H9 (cell line): ENCODE data around the gene PCBP4. TPM values are rescaled to one million over a fixed set of nuclear protein-coding genes. Genes with fewer than 3 reads are reported as not detected.

Source experiments
- DNase-seq: peaks from one replicate; pipeline ENCODE4 v3.0.0-alpha.2; 2017
- H2AFZ ChIP-seq: one replicate; pipeline ENCODE4 v1.6.1; 2013; ENCODE audit warnings: mild to moderate bottlenecking, low read length, control low read depth, moderate library complexity
- H2AK5ac ChIP-seq: 2 replicates; pipeline ENCODE4 v1.6.1; 2013; ENCODE audit warnings: low read length, control low read depth, mixed read lengths; ENCODE audit not compliant: insufficient read length
- H2BK120ac ChIP-seq: one replicate; pipeline ENCODE4 v1.6.1; 2013; ENCODE audit warnings: low read depth, mild to moderate bottlenecking, low read length, control low read depth, inconsistent platforms; ENCODE audit not compliant: poor library complexity, severe bottlenecking
- H2BK12ac ChIP-seq: 2 replicates; pipeline ENCODE4 v1.6.1; 2013; ENCODE audit warnings: low read length, control low read depth, mixed read lengths, low read depth; ENCODE audit not compliant: insufficient read length
- H2BK15ac ChIP-seq: 2 replicates; pipeline ENCODE4 v1.6.1; 2013; ENCODE audit warnings: low read depth, low read length, control low read depth
- H2BK20ac ChIP-seq: one replicate; pipeline ENCODE4 v1.6.1; 2013; ENCODE audit warnings: low read depth, mild to moderate bottlenecking, low read length, control low read depth, inconsistent platforms; ENCODE audit not compliant: poor library complexity, severe bottlenecking
- H2BK5ac ChIP-seq: 2 replicates; pipeline ENCODE4 v1.6.1; 2013; ENCODE audit warnings: low read length, control low read depth, mixed read lengths; ENCODE audit not compliant: insufficient read length
- H3K14ac ChIP-seq: 2 replicates; pipeline ENCODE4 v1.6.1; 2013; ENCODE audit warnings: low read length, control low read depth; ENCODE audit not compliant: insufficient read depth
- H3K18ac ChIP-seq: 2 replicates; pipeline ENCODE4 v1.6.1; 2013; ENCODE audit warnings: low read depth, mild to moderate bottlenecking, mixed read lengths, low read length, control low read depth; ENCODE audit not compliant: insufficient read length
- H3K23ac ChIP-seq: 2 replicates; pipeline ENCODE4 v1.6.1; 2013; ENCODE audit warnings: low read length, control low read depth, mixed read lengths, low read depth; ENCODE audit not compliant: insufficient read length
- H3K23me2 ChIP-seq: 2 replicates; pipeline ENCODE4 v1.6.1; 2013; ENCODE audit warnings: low read depth, mild to moderate bottlenecking, mixed read lengths, low read length, control low read depth; ENCODE audit not compliant: insufficient read length, poor library complexity, severe bottlenecking
- H3K27ac ChIP-seq: 2 replicates; pipeline ENCODE4 v1.5.1; 2013; ENCODE audit warnings: low read length, control low read depth, mixed read lengths, low read depth; ENCODE audit not compliant: insufficient read length
- H3K27me3 ChIP-seq: 2 replicates; pipeline ENCODE4 v1.6.1; 2013; ENCODE audit warnings: low read length, control low read depth, inconsistent platforms; ENCODE audit not compliant: insufficient read depth
- H3K4ac ChIP-seq: 2 replicates; pipeline ENCODE4 v1.6.1; 2013; ENCODE audit warnings: low read depth, mild to moderate bottlenecking, control low read depth, inconsistent platforms, low read length, moderate library complexity
- H3K4me1 ChIP-seq: 2 replicates; pipeline ENCODE4 v1.6.1; 2013; ENCODE audit warnings: low read length, control low read depth, inconsistent platforms; ENCODE audit not compliant: insufficient read depth
- H3K4me2 ChIP-seq: 2 replicates; pipeline ENCODE4 v1.6.1; 2013; ENCODE audit warnings: low read length, control low read depth, mixed read lengths; ENCODE audit not compliant: insufficient read length, insufficient read depth
- H3K56ac ChIP-seq: 2 replicates; pipeline ENCODE4 v1.6.1; 2013; ENCODE audit warnings: low read depth, mild to moderate bottlenecking, mixed read lengths, low read length, control low read depth; ENCODE audit not compliant: insufficient read length
- H3K79me1 ChIP-seq: 2 replicates; pipeline ENCODE4 v1.6.1; 2013; ENCODE audit warnings: low read depth, mild to moderate bottlenecking, moderate library complexity, low read length, control low read depth, inconsistent platforms; ENCODE audit not compliant: insufficient read depth, poor library complexity, severe bottlenecking
- H3K79me2 ChIP-seq: 2 replicates; pipeline ENCODE4 v1.6.1; 2013; ENCODE audit warnings: low read length, control low read depth, inconsistent platforms; ENCODE audit not compliant: insufficient read depth
- H3K9ac ChIP-seq: 2 replicates; pipeline ENCODE4 v1.6.1; 2013; ENCODE audit warnings: low read length, control low read depth, mixed read lengths; ENCODE audit not compliant: insufficient read length; ENCODE audit errors: extremely low read depth
- H3K9me3 ChIP-seq: one replicate; pipeline ENCODE4 v1.6.1; 2013; ENCODE audit warnings: low read depth, low read length, inconsistent platforms; ENCODE audit not compliant: control insufficient read depth
- H3T11ph ChIP-seq: one replicate; pipeline ENCODE4 v1.6.1; 2013; ENCODE audit warnings: mild to moderate bottlenecking, low read length, control low read depth, inconsistent platforms
- H4K20me1 ChIP-seq: one replicate; pipeline ENCODE4 v1.6.1; 2013; ENCODE audit not compliant: control insufficient read depth, insufficient read length, insufficient read depth
- H4K5ac ChIP-seq: 2 replicates; pipeline ENCODE4 v1.6.1; 2013; ENCODE audit warnings: low read depth, mild to moderate bottlenecking, mixed read lengths, low read length, control low read depth; ENCODE audit not compliant: insufficient read length
- H4K8ac ChIP-seq: replicated peaks from 2 replicates; pipeline ENCODE4 v1.6.1; 2013; ENCODE audit warnings: low read length, control low read depth, mixed read lengths, low read depth; ENCODE audit not compliant: insufficient read length
- H4K91ac ChIP-seq: 2 replicates; pipeline ENCODE4 v1.6.1; 2013; ENCODE audit warnings: low read depth, mild to moderate bottlenecking, moderate library complexity, mixed read lengths, low read length, control low read depth; ENCODE audit not compliant: insufficient read length
- H3K27ac Mint-ChIP-seq, 3 experiments: 2 replicates in 2 of 3; 3 replicates in 1 of 3; pipeline ENCODE4 v1.8.0; 2020 to 2021; ENCODE audit warnings: mixed read lengths in 3 of 3, mild to moderate bottlenecking in 1 of 3, moderate library complexity in 1 of 3
- H3K27me3 Mint-ChIP-seq: 2 replicates; pipeline ENCODE4 v1.8.0; 2021; ENCODE audit warnings: low read depth, mild to moderate bottlenecking, moderate library complexity, mixed read lengths
- H3K36me3 Mint-ChIP-seq, 3 experiments: 2 replicates in 2 of 3; 3 replicates in 1 of 3; pipeline ENCODE4 v1.8.0; 2020 to 2021; ENCODE audit warnings: low read depth in 3 of 3, mixed read lengths in 3 of 3; ENCODE audit not compliant: insufficient read depth in 1 of 3
- H3K4me1 Mint-ChIP-seq, 2 experiments: 2 replicates each; pipeline ENCODE4 v1.8.0; 2020; ENCODE audit warnings: mixed read lengths in 2 of 2
- H3K4me3 Mint-ChIP-seq, 2 experiments: 2 replicates in 1 of 2; 3 replicates in 1 of 2; pipeline ENCODE4 v1.8.0; 2020 to 2021; ENCODE audit warnings: mild to moderate bottlenecking in 2 of 2, mixed read lengths in 2 of 2, moderate library complexity in 1 of 2
- H3K9me3 Mint-ChIP-seq, 2 experiments: 2 replicates in 1 of 2; 3 replicates in 1 of 2; pipeline ENCODE4 v1.8.0; 2020; ENCODE audit warnings: mild to moderate bottlenecking in 2 of 2, mixed read lengths in 2 of 2, moderate library complexity in 1 of 2
- WGBS: extraction: QIAGEN DNeasy Blood & Tissue Kit; methylation state at CpG from one replicate; pipeline ENCODE4 v1.1.7; 2013; ENCODE audit warnings: missing lambda C conversion rate, low lambda C conversion rate, mixed read lengths; ENCODE audit not compliant: insufficient read length; ENCODE audit errors: extremely low coverage; 5-methylcytosine and 5-hydroxymethylcytosine counted together
- total RNA-seq: library from RNA; stranded (reverse); gene quantifications from 2 replicates; pipeline ENCODE4 v1.2.1, GENCODE V29; 2021
- TF ChIP-seq, protein P1 (sequence below): fragments of 200-600 bp; sonication (generic); conservative IDR thresholded peaks from 3 replicates; pipeline ENCODE4 v1.8.0; 2021; ENCODE audit warnings: antibody characterized with exemption, mild to moderate bottlenecking

PCBP4 gene
- total RNA-seq, 1 experiment from 2014 or later, result 24.6 TPM

DNA sequence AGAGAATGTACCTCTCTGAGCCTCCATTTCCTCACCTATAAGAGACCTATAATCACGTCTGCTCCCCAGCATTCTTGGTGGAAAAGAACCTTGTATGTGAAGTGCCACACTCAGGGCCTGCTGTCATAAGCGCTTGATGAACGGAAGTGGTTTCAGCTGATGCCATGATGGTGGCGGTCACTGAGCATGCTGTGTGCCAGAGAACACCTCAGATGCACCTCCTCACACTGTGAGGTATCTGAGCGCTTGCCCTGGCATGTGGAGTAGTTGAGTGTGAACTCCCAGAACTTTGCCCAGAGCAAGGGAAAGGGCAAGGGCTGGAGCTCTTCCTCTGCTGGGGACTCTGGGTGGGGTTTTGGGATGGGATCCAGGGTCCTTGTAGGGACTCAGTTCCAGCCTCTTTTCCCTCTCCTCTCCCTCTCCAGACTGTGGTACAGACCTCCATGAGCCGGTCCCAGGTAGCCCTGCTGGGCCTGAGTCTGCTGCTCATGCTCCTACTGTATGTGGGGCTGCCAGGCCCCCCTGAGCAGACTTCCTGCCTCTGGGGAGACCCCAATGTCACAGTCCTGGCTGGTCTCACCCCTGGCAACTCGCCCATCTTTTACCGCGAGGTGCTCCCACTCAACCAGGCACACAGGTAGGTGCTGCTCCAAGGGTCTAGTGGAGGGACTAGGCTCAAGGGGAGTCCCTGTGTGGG, 10.3 kb upstream of the PCBP4 start:
- Histone ChIP-seq H3K79me1 (no peaks in the 10 kb centered on the region), H3K23me2 (peaks cover 14% of the 10 kb centered on the region), H3K14ac (no peak overlapping the region), H2BK5ac (no peak overlapping the region), H3K79me2 (no peaks in the 10 kb centered on the region), H3K4me2 (no peak overlapping the region), H3K9me3 (no peaks in the 10 kb centered on the region), H2BK15ac (no peak overlapping the region), H3K4ac (no peak overlapping the region), H3K56ac (no peak overlapping the region), H2AK5ac (no peak overlapping the region), H3K9ac (no peak overlapping the region), H3K23ac (no peak overlapping the region), H4K91ac (no peak overlapping the region), H2BK12ac (no peak overlapping the region), H3K18ac (no peak overlapping the region), H2BK20ac (no peak overlapping the region), H3K27ac (no peak overlapping the region), H3T11ph (no peak overlapping the region), H4K20me1 (peaks cover 3% of the 10 kb centered on the region), H3K27me3 (peaks cover 7% of the 10 kb centered on the region; the same call in 1 of the 2 replicates), H4K8ac (no peak overlapping the region), H2AFZ (no peak overlapping the region), H4K5ac (no peak overlapping the region), H2BK120ac (no peak overlapping the region), H3K4me1 (peaks cover 9% of the 10 kb centered on the region; the same call in 1 of the 2 replicates)
- peaks cover 34% of the 10 kb centered on the region for H3K27me3 Mint-ChIP-seq
- H3K9me3 Mint-ChIP-seq, result peaks cover 0 to 2% of the 10 kb centered on the region in 2 experiments; a peak in 1 of 5 replicates
- no peak for DNase-seq
- H3K27ac Mint-ChIP-seq, result no peak overlapping the region
- H3K4me1 Mint-ChIP-seq, result peaks cover 18 to 27% of the 10 kb centered on the region in 2 experiments
- H3K4me3 Mint-ChIP-seq, result no peak overlapping the region
- TF ChIP-seq, protein P1, sequence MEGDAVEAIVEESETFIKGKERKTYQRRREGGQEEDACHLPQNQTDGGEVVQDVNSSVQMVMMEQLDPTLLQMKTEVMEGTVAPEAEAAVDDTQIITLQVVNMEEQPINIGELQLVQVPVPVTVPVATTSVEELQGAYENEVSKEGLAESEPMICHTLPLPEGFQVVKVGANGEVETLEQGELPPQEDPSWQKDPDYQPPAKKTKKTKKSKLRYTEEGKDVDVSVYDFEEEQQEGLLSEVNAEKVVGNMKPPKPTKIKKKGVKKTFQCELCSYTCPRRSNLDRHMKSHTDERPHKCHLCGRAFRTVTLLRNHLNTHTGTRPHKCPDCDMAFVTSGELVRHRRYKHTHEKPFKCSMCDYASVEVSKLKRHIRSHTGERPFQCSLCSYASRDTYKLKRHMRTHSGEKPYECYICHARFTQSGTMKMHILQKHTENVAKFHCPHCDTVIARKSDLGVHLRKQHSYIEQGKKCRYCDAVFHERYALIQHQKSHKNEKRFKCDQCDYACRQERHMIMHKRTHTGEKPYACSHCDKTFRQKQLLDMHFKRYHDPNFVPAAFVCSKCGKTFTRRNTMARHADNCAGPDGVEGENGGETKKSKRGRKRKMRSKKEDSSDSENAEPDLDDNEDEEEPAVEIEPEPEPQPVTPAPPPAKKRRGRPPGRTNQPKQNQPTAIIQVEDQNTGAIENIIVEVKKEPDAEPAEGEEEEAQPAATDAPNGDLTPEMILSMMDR, result no peak
- WGBS, result no CpG with 5 or more reads among the region's 9 CpGs
- peaks cover 0 to 2% (median 0%) of the 10 kb centered on the region in 3 experiments; a peak in 3 of 7 replicates for H3K36me3 Mint-ChIP-seq
